PC-9 (cell line): Measurements from ENCODE around the gene METTL2B. TPM values are rescaled to one million over a fixed set of nuclear protein-coding genes. Genes with fewer than 3 reads are reported as not detected.
A peak's percentile ranks its signal among the peaks of the same experiment; 100 is the strongest.
"Not testable (repeated sequence)": the region's sequence is repeated elsewhere in the genome, so short reads cannot be mapped to it uniquely, and the experiment has no call there.

Experiments used
- BruUV-seq: library from RNA; stranded (reverse); fragments of 400-500 nt; replicated peaks from 2 replicates; lab custom pipeline; 2021; lab: Mats Ljungman, UMichigan
- CTCF ChIA-PET: fragments of 300-600 bp; sonication (Branson Sonifier 250); formaldehyde crosslinking; loops from one replicate; lab custom pipeline; 2022; ENCODE audit warnings: antibody characterized with exemption; lab: Charles Lee
- POLR2A ChIA-PET: fragments of 300-600 bp; sonication (Branson Sonifier 250); formaldehyde crosslinking; loops from one replicate; lab custom pipeline; 2022; ENCODE audit warnings: antibody characterized with exemption; ENCODE audit not compliant: unreplicated experiment; lab: Charles Lee
- DNase-seq, 2 experiments: peaks; one replicate each; pipeline versions ENCODE4 v3.0.0 to v3.0.0-alpha.2; 2015 to 2022; ENCODE audit warnings: mixed read lengths in 1 of 2
- H2AFZ ChIP-seq: fragments of 200-600 bp; sonication (generic); 2 replicates; pipeline ENCODE4 v1.8.1; 2017; ENCODE audit warnings: antibody characterized with exemption
- H3F3A ChIP-seq: fragments of 200-600 bp; sonication (generic); 2 replicates; pipeline ENCODE4 v1.8.1; 2017; ENCODE audit warnings: antibody characterized with exemption, mild to moderate bottlenecking, low read depth; ENCODE audit not compliant: insufficient read depth
- H3K27ac ChIP-seq: fragments of 200-600 bp; sonication (generic); 2 replicates; pipeline ENCODE4 v1.6.1; 2016; ENCODE audit warnings: mixed run types
- H3K27me3 ChIP-seq: fragments of 200-600 bp; sonication (generic); 2 replicates; pipeline ENCODE4 v1.6.1; 2016; ENCODE audit warnings: low read depth, mixed run types; ENCODE audit not compliant: insufficient read depth
- H3K36me3 ChIP-seq: fragments of 200-600 bp; sonication (generic); 2 replicates; pipeline ENCODE4 v1.6.1; 2016; ENCODE audit warnings: low read depth, mixed run types
- H3K4me1 ChIP-seq: fragments of 200-600 bp; sonication (generic); replicated peaks from 2 replicates; pipeline ENCODE4 v1.6.1; 2016; ENCODE audit warnings: mixed run types; ENCODE audit not compliant: insufficient read depth
- H3K4me2 ChIP-seq: fragments of 200-600 bp; sonication (generic); 2 replicates; pipeline ENCODE4 v1.6.1; 2017; ENCODE audit warnings: mixed run types
- H3K4me3 ChIP-seq: fragments of 200-600 bp; sonication (generic); 2 replicates; pipeline ENCODE4 v1.6.1; 2016; ENCODE audit warnings: mixed run types
- H3K79me2 ChIP-seq: fragments of 200-600 bp; sonication (generic); 2 replicates; pipeline ENCODE4 v1.6.1; 2017; ENCODE audit warnings: low read depth, mixed run types
- H3K9me2 ChIP-seq: fragments of 200-600 bp; sonication (generic); 2 replicates; pipeline ENCODE4 v1.8.1; 2017; ENCODE audit warnings: mild to moderate bottlenecking; ENCODE audit not compliant: insufficient read depth
- H3K9me3 ChIP-seq: fragments of 200-600 bp; sonication (generic); 2 replicates; pipeline ENCODE4 v1.8.1; 2016; ENCODE audit warnings: low read depth; ENCODE audit not compliant: insufficient read depth
- H4K20me1 ChIP-seq: fragments of 200-600 bp; sonication (generic); 2 replicates; pipeline ENCODE4 v1.8.1; 2017; ENCODE audit not compliant: insufficient read depth
- intact Hi-C: fragments of 100-400 bp; cut with micrococcal nuclease; formaldehyde crosslinking; loops from one replicate; pipeline ENCODE4 v1.10.0; 2022; ENCODE audit not compliant: unreplicated experiment
- total RNA-seq: library from RNA; stranded (reverse); gene quantifications from 2 replicates; pipeline ENCODE4 v1.2.3, GENCODE V29; 2021

Gene METTL2B
- total RNA-seq, 1 experiment from 2014 or later = 41.9 TPM

DNA sequence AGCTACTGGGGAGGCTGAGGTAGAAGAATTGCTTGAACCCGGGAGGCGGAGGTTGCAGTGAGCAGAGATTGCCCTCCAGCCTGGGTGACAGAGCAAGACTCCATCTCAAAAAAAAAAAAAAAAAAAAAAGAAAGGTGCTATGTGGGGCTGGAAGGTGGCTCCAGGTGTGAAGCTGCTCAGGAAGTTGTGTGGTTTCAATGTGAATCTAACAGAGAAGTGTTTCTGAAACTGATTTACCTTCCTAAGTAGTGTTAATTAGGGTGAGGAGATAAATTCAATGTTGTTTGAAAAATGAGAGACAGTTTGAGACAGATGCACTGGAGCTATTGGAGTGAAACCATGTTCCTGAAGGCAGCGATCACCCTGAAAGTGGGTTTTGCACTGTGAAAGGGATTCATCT lies 30.3 kb downstream of the METTL2B start:
- H3K27me3 ChIP-seq, H3K4me1 ChIP-seq, H2AFZ ChIP-seq, H3F3A ChIP-seq, H3K4me3 ChIP-seq, DNase-seq, CTCF ChIA-PET, H3K9me3 ChIP-seq, H3K4me2 ChIP-seq, H3K27ac ChIP-seq, H3K36me3 ChIP-seq, H4K20me1 ChIP-seq, intact Hi-C loops, BruUV-seq, H3K79me2 ChIP-seq, H3K9me2 ChIP-seq, POLR2A ChIA-PET: not testable (repeated sequence)

DNA sequence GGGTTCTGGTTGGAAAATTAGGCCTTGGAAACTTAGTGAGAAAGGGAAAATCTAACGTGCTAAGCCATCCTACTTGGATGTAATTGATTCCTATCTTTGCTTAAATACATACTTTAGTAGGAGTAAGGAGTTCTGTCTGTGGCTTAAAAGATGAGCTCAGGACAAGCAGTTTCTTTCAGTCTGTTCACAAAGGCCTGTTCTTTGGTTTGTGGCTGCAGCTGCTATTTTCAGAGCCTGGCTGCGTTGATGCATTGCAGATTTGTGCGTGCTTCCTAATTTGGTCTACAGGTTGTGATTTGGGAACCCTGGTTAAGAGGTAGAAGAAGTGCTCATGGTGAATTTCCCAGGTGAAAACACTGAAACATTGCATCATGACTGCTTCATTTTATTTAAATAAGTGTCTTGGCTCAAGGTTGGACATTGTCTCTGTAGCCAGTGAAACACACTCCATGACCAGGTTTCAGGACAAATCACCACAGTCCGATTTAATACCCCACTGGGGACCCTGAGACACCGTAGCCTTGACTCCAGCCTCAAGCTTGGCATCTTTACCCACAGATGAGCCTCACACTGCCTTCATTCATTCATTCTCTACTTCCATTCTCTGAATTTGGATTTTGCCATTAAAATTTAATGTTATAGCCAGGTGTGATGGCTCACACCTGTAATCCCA lies 30.9 kb downstream of the METTL2B start:
- intact Hi-C loops, BruUV-seq, H2AFZ ChIP-seq: not testable (repeated sequence)

DNA sequence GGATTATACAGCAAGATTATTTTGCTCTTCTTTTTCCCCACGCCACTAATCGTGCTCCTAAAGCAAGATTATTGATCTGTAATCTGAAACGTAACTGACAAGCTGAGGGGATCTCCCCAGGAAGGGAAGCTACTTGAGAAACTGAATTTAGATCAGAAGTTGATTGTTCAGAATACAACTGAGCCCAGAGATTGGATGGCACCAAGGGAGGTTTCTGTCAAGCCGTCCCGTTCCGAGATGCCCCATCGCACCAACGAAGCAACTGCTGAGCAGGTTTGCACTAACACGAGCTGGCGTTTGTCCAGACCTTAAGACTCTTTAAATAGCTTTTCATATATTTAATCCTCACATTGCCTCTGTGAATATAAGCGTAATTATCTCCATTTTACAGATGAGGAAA lies 35.1 kb downstream of the METTL2B start:
- H2AFZ ChIP-seq, H3K36me3 ChIP-seq, POLR2A ChIA-PET, H3K4me3 ChIP-seq, H3K79me2 ChIP-seq, H3K27me3 ChIP-seq, H3K9me3 ChIP-seq, H3F3A ChIP-seq, H3K9me2 ChIP-seq, DNase-seq, H3K4me2 ChIP-seq, CTCF ChIA-PET, H4K20me1 ChIP-seq, BruUV-seq, H3K4me1 ChIP-seq, H3K27ac ChIP-seq, intact Hi-C loops: not testable (repeated sequence)

More for the DNA sequence above, 30.9 kb downstream of the METTL2B start:
- H3K36me3 ChIP-seq, H3K9me2 ChIP-seq, POLR2A ChIA-PET, H3F3A ChIP-seq, CTCF ChIA-PET, H3K9me3 ChIP-seq, H3K4me2 ChIP-seq, H3K79me2 ChIP-seq, DNase-seq, H3K27me3 ChIP-seq, H3K4me1 ChIP-seq, H3K27ac ChIP-seq, H4K20me1 ChIP-seq, H3K4me3 ChIP-seq: not testable (repeated sequence)

DNA sequence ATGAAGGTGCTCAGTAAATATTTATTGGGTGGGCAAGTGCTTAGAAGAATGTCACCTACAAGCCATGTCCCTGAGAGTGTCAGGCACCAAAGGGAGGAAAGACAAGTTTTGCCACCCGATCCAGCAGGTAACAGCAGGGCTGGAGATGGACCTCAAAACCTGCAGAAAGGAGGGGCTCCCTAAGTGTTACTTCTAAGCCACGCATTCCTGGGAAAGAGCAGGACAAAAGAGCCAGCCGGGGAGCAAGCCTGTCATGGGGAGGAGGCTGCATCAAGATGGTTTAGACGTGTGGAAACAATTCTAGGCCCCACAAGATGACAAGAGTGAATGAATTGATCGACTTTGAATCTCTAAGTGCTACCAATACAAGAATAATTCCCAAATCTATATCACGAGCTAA lies 38.7 kb downstream of the METTL2B start:
- BruUV-seq, H3K9me3 ChIP-seq, H3K79me2 ChIP-seq, H3K36me3 ChIP-seq, DNase-seq, H3K27me3 ChIP-seq, H4K20me1 ChIP-seq, H3K4me1 ChIP-seq, H3K4me2 ChIP-seq, H3K9me2 ChIP-seq, intact Hi-C loops, H2AFZ ChIP-seq, H3K27ac ChIP-seq, H3K4me3 ChIP-seq, H3F3A ChIP-seq, POLR2A ChIA-PET, CTCF ChIA-PET: not testable (repeated sequence)

DNA sequence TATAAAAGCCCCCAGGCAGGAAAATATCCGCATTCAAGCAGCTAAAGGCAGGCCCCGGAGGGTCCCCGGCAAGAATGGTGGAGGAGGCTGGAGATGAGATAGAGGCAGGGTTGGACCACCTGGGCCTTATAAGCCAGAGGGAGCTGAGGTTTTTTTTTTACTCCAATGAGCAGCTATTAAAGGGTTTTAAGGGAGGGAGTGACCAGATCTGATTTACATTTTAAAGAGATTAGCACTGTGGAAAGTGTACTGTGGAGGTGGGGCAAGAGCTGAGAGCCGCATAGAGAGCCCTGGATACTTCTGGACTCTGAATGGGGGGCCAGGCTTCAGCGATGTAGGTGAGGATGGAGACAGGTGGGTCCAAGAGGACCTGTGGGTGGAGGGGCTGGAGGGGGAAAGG lies 40.5 kb downstream of the METTL2B start:
- BruUV-seq, H4K20me1 ChIP-seq, H3K4me2 ChIP-seq, H3K9me2 ChIP-seq, H3K36me3 ChIP-seq, POLR2A ChIA-PET, H3K4me1 ChIP-seq, intact Hi-C loops, H3K79me2 ChIP-seq, DNase-seq, CTCF ChIA-PET, H2AFZ ChIP-seq, H3K9me3 ChIP-seq, H3K27me3 ChIP-seq, H3K27ac ChIP-seq, H3F3A ChIP-seq, H3K4me3 ChIP-seq: not testable (repeated sequence)

DNA sequence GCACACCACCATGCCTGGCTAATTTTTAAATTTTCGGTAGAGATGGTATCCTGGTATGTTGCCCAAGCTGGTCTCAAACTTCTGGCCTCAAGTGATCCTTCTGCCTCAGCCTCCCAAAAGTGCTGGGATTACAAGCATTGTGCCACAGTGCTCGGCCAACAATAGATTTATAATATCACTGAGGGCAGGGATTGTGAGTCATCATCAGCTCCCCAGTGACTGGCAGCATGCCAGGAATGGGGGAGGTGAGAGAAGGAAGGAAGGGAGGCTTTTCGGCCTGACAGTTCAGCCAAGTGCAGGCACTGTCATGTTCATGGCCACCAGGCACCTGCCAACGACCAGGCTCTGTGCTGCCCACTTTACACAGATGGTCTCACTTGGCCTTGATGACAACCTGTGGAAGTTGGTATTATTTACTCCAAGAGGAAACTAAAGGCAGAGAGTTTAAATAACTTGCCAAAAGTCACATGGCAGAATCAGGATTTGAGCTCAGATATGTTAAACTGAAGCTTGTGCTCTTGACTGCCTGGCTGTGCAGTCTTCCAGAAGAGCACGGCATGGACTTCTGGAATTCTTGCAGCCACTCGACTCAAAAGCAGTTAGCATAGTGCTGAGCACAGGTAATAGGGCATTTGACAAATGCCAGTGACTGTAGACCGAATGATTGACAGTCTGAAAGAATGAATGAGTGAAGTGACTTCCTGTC lies 46.8 kb downstream of the METTL2B start:
- BruUV-seq, H3F3A ChIP-seq, H3K27me3 ChIP-seq, H3K4me1 ChIP-seq, H3K4me3 ChIP-seq, H4K20me1 ChIP-seq, H3K27ac ChIP-seq, H3K9me2 ChIP-seq, POLR2A ChIA-PET, H3K4me2 ChIP-seq, H3K36me3 ChIP-seq, H2AFZ ChIP-seq, H3K79me2 ChIP-seq, intact Hi-C loops, H3K9me3 ChIP-seq, CTCF ChIA-PET: not testable (repeated sequence)
- peak; percentile 67 to 91 for DNase-seq

DNA sequence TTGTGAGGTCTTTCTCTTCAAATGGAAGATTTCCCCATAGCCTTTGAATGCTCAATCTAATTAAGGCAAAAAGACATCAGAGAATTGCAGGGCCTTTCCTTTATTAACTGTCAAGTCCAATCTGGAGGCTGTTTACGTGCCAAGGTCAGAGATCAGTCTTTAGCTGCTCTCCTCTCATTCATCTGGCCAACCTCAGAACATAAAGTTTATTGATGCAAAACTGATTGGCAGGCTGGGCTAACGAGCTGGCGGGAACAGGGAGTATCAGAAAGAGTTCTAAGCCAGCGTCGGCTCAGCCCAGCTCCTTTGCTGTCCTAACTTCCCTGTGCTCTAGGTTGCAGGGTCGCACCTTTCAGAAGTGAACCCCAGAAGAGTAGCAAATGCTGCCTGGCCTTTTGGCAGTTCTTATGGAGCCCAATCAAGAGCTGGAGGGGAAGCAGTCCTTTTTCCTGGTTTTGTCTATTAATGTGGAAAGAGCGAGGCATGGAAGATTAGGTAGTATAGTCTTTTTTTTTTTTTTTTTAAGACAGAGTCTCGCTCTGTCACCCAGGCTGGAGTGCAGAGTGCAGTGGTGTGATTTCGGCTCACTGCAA lies 47.5 kb downstream of the METTL2B start:
- H3F3A ChIP-seq, H2AFZ ChIP-seq, H3K4me3 ChIP-seq, H3K27me3 ChIP-seq, H3K79me2 ChIP-seq, H3K4me1 ChIP-seq, H3K9me2 ChIP-seq, intact Hi-C loops, H3K9me3 ChIP-seq, H3K27ac ChIP-seq, H3K4me2 ChIP-seq, H3K36me3 ChIP-seq, DNase-seq, POLR2A ChIA-PET, H4K20me1 ChIP-seq, BruUV-seq, CTCF ChIA-PET: not testable (repeated sequence)
